Activated CD4-positive, CD25-positive, alpha-beta regulatory T cell (primary cell): Measurements from ENCODE around the gene CXCL11.
"Not testable (repeated sequence)": the region's sequence is repeated elsewhere in the genome, so short reads cannot be mapped to it uniquely, and the experiment has no call there.

ENCODE experiments used
- DNase-seq, 4 experiments: peaks; one replicate each; lab custom pipeline; 2025; lab: John Stamatoyannopoulos, UW

The CXCL11 gene

DNA sequence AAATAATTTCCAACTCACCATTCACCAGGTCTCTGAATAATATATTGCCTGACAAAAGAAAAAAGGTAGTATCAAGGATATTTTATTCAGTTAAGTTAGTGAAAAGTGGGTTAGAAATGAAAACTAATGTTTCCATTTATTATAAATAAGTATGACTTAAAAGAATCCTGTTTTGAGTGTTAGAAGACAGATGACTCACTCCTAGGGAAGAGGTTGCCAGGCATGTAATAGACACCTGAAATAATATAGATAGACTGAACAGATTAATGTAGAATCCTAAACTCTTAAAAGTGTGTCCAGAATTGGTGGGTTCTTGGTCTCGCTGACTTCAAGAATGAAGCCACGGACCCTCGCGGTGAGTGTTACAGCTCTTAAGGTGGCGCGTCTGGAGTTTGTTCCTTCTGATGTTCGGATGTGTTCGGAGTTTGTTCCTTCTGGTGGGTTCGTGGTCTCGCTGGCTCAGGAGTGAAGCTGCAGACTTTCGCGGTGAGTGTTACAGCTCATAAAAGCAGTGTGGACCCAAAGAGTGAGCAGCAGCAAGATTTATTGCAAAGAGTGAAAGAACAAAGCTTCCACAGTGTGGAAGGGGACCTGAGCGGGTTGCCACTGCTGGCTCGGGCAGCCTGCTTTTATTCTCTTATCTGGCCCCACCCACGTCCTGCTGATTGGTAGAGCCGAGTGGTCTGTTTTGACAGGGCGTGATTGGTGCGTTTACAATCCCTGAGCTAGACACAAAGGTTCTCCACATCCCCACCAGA is 6.5 kb upstream of the CXCL11 start:
- DNase-seq: not testable (repeated sequence)

DNA sequence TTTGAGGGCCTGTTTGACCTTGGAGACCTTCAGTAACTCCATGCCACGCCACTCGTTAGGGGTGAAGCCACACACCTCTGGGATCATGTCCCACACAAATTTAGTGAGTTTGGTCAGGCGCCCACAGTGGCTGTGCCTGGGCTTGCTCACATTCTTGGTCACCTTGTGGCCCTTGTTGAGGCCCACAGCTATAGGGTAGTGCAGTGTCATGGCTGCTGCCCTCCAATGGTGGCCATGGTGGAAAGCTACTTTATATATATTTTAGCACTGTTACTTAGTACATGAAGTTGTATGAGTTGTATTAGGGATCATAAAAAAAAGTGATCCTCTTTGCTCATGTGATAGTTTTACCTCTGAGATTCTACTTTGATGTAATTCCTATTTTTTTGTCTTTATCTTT is 985 bp upstream of the CXCL11 start:
- no peak for DNase-seq

DNA sequence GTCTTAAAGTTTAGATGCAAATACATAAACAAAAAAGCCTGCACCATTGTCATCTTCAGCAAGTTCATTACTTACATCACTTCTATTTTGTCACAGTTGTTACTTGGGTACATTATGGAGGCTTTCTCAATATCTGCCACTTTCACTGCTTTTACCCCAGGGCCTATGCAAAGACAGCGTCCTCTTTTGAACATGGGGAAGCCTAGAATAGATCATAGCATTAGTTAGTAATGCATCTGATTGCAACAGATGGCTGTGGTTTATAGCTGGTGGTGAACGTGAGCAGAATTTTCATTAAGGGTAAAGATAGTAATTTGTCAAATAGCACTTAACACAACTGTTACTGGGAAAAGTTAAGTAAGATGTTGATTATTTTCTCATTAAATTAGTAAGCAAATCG is 729 bp downstream of the CXCL11 start:
- DNase-seq: no peak

DNA sequence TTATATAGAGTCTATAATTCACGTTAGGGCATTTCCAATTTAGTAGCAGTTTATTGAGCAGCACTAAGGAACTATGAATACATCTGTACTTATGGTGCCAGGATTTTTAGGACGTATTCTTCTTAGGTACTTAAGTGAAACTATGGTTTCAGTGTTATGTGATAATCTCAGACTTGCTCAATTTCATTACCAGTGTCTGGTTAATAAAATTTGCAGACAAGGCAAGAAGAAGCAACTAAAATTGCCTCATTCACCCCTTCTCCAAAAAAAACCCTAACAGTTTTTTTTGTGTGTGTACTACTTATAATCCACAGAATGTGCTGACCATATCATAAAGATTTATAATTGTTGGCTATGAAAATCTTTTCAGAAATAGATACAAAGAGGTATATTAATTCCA is 6.6 kb downstream of the CXCL11 start:
- DNase-seq: no peak

DNA sequence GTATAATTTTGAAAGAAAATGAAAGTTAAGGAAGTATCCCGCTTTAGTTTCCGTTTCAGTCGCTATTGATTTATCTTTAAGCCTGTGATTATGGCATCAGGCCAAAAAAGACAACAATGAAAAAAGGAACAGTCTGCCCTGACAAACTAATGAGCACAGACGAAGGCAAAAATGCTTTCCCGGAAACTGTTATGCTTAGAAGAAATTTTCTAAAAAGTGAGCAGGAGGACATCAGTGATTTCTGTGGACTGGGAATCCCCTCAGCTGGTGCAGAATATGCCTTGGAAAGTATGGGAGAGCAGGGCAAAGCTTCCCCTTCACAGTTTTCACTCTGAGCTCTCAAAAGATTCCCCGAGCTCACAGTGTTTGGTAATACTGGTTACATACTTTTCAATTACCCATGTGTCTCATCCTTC is 7.5 kb downstream of the CXCL11 start:
- no peak for DNase-seq

DNA sequence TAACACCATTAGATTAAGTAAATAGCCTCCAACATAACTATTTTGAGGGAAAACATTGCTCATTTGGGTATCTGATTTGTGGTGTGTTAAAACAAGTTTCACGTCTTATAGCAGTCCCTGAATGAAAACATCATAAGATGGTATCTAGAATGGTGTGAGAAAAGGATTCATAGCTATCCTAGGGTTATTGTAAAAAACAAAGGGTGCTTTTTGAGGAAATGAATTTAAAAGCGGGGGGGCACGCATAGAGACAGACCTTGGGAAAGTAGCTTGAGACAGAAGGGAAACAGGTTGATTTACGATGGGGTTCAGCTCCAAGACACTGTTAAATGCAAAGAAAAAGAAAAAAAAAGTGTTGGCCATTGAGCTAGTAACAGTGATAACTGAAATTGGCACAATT is 11.8 kb downstream of the CXCL11 start:
- DNase-seq: no peak

DNA sequence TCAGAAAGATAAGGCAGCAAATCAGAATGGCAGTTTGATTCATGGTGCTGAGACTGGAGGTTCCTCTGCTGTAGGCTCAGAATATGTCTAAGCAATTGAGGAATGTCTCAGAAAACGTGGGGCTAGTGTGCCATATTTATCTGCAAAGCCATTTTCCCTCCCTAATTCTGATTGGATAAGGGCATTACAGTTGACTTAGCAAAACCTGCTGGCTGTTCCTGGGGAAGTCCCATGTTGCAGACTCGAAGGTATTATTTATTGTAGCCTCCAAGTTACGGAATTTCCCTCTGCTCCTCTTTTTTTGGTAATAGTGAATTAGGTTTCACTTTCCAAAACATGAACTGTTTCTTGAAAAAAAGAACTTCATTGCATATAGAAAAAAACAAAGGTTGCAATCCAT is 12.5 kb downstream of the CXCL11 start, which contains the start of gene CXCL10:
CXCL10 (minus strand) TSS at position 109 of the 400 bp plus-strand sequence; CDS start at position 43, 66 bp downstream.
- no peak for DNase-seq

DNA sequence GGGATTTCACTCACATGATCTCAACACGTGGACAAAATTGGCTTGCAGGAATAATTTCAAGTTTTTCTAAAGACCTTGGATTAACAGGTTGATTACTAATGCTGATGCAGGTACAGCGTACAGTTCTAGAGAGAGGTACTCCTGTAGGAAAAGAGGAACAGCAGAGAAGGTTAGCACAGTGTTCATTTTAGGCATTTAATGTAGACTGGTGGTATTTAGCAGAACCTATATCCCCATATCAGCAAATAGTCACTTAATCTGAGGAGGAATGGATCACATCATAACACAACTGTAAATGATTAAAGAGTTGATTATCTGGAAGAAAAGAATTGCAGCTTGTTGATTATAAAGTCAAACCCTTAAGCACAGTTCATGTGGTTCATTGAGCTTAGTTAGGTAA is 13.2 kb downstream of the CXCL11 start:
- no peak for DNase-seq

DNA sequence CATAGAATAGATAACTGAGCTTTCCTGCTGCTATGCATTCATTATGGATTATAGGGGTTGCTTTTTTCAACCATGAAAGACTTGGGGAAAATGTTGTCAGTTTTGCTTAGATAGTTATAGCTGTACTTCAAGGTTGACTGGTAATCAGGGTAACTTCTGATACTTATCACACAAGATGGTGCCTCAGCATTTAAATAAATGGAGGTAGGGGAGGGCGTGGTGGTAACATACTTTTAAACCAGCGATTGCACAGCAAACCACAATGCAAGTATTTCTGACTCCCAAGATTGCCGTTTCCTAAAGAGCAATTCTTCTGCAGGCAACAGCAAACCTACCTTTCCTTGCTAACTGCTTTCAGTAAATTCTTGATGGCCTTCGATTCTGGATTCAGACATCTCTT is 13.8 kb downstream of the CXCL11 start:
- no peak for DNase-seq

DNA sequence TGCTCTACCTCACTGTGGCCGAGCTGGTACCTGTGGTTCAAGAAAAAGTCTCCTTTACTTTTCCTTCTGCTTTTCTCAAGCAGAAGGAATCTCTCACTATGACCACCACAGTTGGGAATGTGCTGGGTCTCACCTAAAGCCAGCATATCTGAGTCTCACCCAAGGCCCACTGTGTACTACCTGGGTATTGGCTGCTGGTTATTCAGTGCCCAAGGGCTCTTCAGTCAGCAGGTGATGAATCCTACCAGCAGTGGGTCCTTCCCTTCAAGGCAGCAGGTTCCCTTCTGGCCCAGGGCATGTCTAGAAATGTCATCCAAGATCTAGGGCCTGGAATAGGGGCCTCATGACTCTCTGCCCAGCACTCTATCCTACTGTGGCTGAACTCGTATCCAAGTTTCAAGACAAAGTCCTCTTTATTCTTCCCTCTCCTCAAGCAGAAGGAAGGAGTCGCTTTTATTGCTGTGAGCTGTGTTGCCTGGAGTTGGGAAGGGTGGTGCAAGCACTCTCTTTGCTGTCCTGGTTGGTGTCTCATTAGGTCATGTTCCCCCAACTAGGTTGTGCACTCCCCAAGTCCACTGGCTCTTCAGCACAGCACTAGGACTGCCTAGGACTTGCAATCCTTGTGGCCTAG is 18.7 kb downstream of the CXCL11 start:
- no peak for DNase-seq

DNA sequence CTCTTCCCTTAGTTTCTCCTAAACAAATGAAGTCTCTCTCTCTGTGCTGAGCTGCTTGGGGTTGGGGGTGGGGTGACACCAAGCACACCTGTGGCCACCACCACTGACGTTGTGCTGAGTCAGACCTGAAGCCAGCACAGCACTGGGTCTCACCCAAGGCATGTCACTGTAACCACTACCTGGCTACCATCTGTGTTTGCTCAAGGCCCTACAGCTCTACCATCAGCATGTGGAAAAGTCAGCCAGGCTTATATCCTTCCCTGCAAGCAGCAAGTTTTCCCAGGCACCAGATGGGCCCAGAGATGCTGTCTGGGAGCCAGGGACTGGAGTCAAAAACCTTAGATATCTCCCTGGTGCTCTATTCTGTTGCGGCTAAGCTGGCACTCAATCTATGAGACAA is 19.5 kb downstream of the CXCL11 start:
- DNase-seq: no peak

DNA sequence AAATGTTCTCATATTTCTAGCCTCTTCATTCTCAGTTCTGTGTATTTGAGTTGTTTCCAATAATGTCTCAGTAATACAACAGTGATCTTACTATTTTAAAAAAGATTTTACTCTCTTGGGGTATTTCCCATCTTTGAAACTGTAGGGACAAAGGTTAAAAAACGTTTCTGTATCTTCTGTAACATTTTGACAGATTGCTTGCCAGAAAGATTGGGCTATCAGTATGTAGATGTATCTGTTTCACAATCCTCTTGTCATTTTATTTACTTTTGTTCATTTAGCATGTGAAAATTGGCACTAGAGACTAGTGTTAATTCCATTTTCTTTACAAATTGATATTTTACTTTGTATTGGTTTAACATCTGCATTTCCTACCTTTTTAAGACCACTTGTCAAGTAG is 22.3 kb downstream of the CXCL11 start:
- no peak for DNase-seq

DNA sequence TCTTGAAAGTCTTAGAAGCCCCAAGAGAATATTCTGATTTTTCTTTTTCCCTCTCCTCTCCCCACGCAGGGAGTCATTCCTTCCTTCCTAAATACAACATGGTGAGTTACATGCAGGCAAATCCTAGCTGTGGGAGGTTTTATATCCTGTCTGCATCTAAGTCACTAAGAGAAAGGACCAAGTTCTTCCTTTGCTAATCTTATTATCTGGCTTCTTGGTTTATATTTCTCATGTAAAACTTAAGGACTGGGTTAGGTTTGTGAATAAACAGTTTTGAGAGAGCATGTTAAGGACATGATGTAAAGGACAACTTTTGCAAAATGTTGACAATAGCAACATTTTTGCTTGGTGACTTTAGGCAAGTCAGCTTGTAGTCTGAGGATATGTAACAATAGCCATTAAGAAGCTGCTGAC is 23.5 kb downstream of the CXCL11 start:
- DNase-seq: no peak

DNA sequence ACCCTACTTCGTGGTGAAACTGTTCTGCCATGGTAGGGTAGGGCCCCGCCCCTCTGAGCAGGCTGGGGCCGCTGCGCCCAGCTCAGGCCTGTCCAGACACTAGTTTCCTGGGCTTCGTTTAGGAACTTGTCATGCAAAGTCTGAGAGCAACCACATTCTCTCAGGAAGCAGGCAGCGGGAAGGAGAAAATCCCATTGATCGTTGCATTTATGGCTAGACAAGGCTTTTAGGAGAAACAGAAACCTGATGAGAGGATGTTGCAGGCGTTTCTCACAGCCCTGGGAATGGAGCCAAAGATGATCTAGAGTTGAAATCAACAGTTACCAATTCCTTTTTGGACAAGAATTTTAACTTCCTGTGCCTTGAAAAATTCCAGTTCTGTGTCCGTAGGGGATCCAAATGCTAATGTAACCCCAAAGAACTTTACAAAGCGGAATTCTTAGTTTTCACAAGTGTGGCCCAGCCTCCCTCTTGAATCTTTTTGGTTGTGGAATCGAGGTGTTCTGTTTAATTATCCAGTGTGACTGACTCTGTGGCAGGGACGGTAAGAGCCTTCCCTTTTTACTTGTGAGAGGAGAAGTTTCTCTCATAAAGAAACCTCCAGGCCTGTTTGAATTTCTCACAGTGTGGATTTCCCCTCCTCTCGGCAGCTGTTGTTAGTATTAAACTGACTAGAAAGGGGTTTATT is 24.0 kb downstream of the CXCL11 start:
- DNase-seq: no peak

DNA sequence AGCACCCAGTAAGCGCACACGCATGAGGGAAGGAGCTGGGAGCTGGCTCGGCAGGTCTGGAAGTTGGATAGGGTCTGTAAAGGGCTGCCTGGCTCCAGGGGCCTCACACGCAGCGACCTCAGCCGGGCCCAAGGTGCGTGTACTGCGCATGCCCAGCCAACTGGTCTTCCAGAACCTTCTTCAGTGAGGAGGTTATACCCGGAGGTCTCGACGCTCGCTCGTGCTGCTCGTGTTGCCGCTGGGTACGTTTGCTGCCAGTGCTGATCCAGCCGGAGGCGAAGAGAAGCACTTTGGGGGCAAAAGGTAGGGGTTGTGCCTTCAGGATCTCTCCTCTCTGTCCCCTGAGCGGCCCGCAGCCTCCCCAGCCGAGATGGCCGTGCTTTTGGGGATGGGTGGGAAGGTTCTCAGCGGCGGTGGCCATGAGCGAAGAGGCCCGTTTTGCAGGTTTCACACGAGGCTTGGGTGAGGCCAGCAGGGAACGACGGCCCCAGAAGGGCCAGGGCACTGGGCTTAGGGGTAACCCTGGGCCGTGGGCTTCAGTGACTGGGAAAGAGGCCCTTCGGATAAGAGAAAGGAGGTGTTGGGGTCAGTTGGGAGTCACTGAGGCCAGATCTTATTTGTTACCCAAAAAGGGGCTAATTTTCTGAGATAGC is 24.7 kb downstream of the CXCL11 start:
- DNase-seq: no peak

DNA sequence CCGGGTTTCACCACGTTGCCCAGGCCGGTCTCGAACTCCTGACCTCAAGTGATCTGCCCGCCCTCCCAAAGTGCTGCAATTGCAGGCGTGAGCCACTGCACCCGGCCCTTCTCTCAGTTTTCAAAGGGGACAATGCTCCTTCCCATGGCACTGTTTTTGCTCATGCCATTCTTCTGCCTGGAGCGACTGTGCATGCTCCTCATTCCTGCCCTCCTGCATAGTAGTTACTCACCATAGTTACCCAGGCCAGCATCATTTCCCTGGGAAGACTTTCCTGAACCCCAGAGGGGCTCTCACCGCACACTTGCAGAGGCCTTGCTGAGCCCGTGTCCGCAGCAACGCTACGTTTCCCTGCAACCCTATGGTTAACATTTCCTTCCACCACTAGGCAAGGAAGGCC is 25.3 kb downstream of the CXCL11 start:
- no peak for DNase-seq

DNA sequence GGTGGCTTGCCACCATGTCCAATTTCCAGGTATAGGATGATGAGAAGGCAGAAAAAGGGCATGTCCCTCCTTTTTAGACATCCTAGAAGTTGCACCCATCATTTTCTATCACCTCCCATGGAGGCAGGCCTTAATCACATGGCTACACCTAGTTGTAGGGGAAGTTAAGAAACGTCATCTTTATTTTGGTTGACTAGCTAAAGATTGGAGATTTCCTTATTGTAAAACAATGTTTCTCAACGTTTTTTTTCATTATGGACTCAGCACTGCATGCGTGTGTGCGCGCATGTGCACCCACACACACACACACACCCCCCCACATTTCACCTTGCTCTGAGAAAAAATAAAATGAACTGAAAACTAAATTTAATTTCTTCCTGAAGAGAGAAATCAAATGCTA is 26.6 kb downstream of the CXCL11 start:
- no peak for DNase-seq

DNA sequence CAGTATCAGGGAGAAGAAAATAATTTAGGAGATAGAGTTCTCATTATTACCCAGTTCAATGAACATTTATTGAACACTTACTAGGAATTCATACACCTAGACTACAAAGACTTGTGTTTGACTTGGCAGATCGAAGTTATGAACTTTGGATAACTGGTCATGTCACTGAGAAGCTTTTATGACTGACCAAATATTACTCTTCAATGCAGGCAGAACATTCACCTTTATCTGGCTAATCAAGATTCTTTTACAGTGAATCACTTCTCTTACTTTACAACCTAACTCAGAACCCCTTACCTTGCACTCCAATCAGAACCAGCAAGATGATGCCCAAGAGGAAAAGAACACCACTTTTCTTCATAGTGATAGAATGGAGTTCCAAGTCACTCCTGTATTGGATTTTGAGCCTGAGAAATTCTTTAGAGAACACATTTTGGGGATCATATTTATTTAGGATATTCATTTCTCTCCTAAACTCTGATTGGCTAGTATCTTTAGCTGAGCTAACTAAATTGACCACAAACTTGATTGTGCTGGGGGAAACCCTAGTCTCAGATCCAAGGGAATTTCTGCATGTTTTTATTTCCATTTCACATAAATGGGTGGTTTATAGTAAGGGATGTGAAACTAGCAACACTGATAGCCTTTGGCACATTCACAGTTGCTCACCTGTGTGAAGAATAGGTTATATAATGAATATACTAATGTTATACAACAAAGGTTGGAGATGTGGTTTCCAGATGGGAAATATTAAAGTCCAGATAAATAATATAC is 28.6 kb downstream of the CXCL11 start, which contains the start of gene CXCL9:
CXCL9 (minus strand) TSS at position 421 of the 774 bp plus-strand sequence; CDS start at position 361, 60 bp downstream.
- DNase-seq: no peak

DNA sequence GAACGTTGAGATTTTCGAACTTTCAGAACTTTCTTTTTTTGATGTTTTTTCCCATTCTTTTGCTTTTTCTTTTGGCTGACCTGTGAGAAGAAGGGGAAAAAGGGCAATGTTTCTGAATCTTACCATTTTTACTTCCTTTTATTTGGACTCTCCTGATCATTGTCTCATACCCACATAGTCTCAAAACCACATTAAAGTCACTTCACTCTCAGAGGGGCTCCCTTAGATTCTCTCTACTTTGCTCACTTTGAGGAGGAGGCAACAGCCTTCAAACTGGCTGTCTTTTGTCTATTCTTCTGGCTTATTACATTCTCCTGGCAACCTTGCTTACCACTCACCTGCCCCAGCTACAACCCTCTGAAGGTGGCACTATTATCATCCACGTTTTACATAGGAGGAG is 32.2 kb downstream of the CXCL11 start:
- no peak for DNase-seq

DNA sequence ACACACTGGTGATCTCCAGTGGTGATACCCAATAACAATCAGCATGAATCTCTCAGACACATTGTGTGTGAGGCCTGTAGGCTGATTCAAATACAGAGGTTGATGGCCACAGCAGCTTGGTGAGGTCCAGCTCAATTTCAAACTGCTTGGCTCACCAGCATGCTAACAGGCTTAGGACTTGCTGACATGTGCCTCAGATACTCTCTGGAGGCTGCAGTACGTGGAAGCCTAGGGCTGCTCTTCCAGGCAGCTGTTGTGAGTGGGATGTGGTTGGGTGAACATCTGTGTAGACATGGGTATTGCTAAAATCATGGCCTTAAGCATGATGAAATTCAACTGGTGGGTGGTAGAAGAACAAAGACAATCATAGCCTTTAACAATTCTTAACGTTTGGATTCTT is 32.8 kb downstream of the CXCL11 start:
- no peak for DNase-seq

DNA sequence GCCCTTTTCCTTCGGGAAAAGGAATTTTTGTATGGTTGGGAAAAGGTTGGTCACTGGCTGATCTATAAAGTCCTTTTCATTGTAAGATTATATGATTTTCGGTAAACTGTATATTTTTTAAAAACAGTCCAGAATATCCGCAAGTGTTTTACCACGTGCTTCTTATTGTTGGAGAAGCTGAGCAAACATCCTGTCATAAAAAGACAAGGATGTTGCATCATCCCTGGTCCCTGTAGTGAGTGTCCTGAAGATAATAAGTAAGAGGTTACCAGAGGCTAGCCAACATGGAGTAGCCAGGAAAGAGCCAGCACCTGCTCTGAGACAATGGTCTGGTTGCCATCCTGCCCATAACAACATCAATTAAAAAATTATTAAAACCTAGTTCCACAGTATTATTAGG is 33.7 kb downstream of the CXCL11 start:
- no peak for DNase-seq

DNA sequence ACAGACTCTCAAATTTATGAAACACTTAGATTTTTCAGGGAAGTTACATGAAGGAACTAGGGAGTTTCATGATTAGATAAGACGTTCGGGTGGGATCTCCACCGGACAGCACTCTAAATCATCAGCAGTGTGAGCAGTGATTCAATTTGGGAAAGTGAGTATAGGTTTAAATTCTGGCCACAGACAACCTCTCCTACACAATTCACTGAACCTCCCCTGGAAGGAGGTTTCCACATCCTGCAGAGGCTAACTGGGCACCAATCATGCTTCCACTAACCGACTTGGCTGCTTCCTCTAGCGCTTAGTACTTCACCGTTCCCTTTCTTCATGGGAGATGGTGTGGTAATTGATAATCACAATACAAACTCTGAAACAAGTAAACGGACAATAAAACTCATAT is 34.2 kb downstream of the CXCL11 start:
- no peak for DNase-seq
